ENCODE measurements around the gene TRIP13.
"Not testable (repeated sequence)": the region's sequence is repeated elsewhere in the genome, so short reads cannot be mapped to it uniquely, and the experiment has no call there.

The TRIP13 gene

GRCh38 chr5:893137-893506, 438 bp downstream of the TRIP13 start:
- no peak for FAIRE-seq

- no peak for FAIRE-seq
Measured at GRCh38 chr5:893711-894110, 1.0 kb downstream of the TRIP13 start.

- FAIRE-seq: no peak
Measured at GRCh38 chr5:900781-901180, 8.1 kb downstream of the TRIP13 start.

- no peak for FAIRE-seq
Measured at GRCh38 chr5:902129-902916, 9.6 kb downstream of the TRIP13 start.

- FAIRE-seq: no peak
Measured at GRCh38 chr5:903756-904096, 11.0 kb downstream of the TRIP13 start.

- no peak for FAIRE-seq
Measured at GRCh38 chr5:905139-905642, 12.5 kb downstream of the TRIP13 start.

- FAIRE-seq: no peak
Measured at GRCh38 chr5:907366-907910, 14.8 kb downstream of the TRIP13 start.

- FAIRE-seq: no peak
Measured at GRCh38 chr5:908172-908571, 15.5 kb downstream of the TRIP13 start.

GRCh38 chr5:909086-909485, 16.4 kb downstream of the TRIP13 start:
- FAIRE-seq: no peak

GRCh38 chr5:909994-910768, 17.5 kb downstream of the TRIP13 start:
- FAIRE-seq: no peak

GRCh38 chr5:910769-911160, 18.1 kb downstream of the TRIP13 start:
- no peak for FAIRE-seq

- no peak for FAIRE-seq
Measured at GRCh38 chr5:911601-912000, 18.9 kb downstream of the TRIP13 start.

GRCh38 chr5:912280-913091, 19.8 kb downstream of the TRIP13 start:
- FAIRE-seq: no peak

- FAIRE-seq: no peak
Measured at GRCh38 chr5:914174-914573, 21.5 kb downstream of the TRIP13 start.

GRCh38 chr5:914612-915011, 21.9 kb downstream of the TRIP13 start:
- FAIRE-seq: no peak

- FAIRE-seq: not testable (repeated sequence)
Measured at GRCh38 chr5:915346-915745, 22.7 kb downstream of the TRIP13 start.

GRCh38 chr5:915946-916345, 23.3 kb downstream of the TRIP13 start:
- FAIRE-seq: no peak

- FAIRE-seq: no peak
Measured at GRCh38 chr5:916441-917293, 24.0 kb downstream of the TRIP13 start.

- not testable (repeated sequence) for FAIRE-seq
Measured at GRCh38 chr5:918717-919116, 26.0 kb downstream of the TRIP13 start.

- FAIRE-seq: no peak
Measured at GRCh38 chr5:919356-920000, 26.8 kb downstream of the TRIP13 start.

GRCh38 chr5:920321-920720, 27.6 kb downstream of the TRIP13 start:
- no peak for FAIRE-seq

Data from colon (tissue), 2 donors.